ENCODE results near the gene SLCO2B1. TPM values are rescaled to one million over a fixed set of nuclear protein-coding genes. Genes with fewer than 3 reads are reported as not detected.

SLCO2B1 gene
- total RNA-seq, 1 donor from 2014 or later, result not detected

- Mint-ChIP-seq H3K27ac (ENCODE audit: unreplicated experiment) (no peak overlapping the region), H3K4me1 (no peaks in the 10 kb centered on the region), H3K4me3 (no peak overlapping the region), H3K9me3 (no peaks in the 10 kb centered on the region), H3K36me3 (ENCODE audit: low read depth) (no peaks in the 10 kb centered on the region), H3K27me3 (ENCODE audit: low read depth) (peaks cover 21% of the 10 kb centered on the region)
- TF ChIP-seq CTCF (conservative IDR thresholded peaks at IDR 0.05), result no peak
- DNase-seq (ENCODE audit: low read depth, low spot score), result no peak
Observed at GRCh38 chr11:75229466-75229865, 78.6 kb downstream of the SLCO2B1 start.

- Mint-ChIP-seq H3K4me3 (no peak overlapping the region), H3K36me3 (ENCODE audit: low read depth) (no peaks in the 10 kb centered on the region), H3K27ac (ENCODE audit: unreplicated experiment) (no peak overlapping the region), H3K27me3 (ENCODE audit: low read depth) (peaks cover 21% of the 10 kb centered on the region), H3K9me3 (no peaks in the 10 kb centered on the region), H3K4me1 (no peaks in the 10 kb centered on the region)
- DNase-seq (ENCODE audit: low read depth, low spot score), result no peak
- no peak for TF ChIP-seq CTCF (conservative IDR thresholded peaks at IDR 0.05)
Observed at GRCh38 chr11:75230621-75231020, 79.7 kb downstream of the SLCO2B1 start.

GRCh38 chr11:75233754-75234172 is 82.9 kb downstream of the SLCO2B1 start:
- H3K36me3 Mint-ChIP-seq (ENCODE audit: low read depth), result no peaks in the 10 kb centered on the region
- peak; percentile 68 for DNase-seq (ENCODE audit: low read depth, low spot score)
- no peaks in the 10 kb centered on the region for H3K4me1 Mint-ChIP-seq
- no peak overlapping the region for H3K4me3 Mint-ChIP-seq
- H3K27ac Mint-ChIP-seq (ENCODE audit: unreplicated experiment), result no peak overlapping the region
- H3K9me3 Mint-ChIP-seq, result no peaks in the 10 kb centered on the region
- peaks cover 39% of the 10 kb centered on the region for H3K27me3 Mint-ChIP-seq (ENCODE audit: low read depth)
- no peak for TF ChIP-seq CTCF (conservative IDR thresholded peaks at IDR 0.05)

GRCh38 chr11:75236062-75236461 is 85.2 kb downstream of the SLCO2B1 start:
- H3K27ac Mint-ChIP-seq (ENCODE audit: unreplicated experiment), result no peak overlapping the region
- TF ChIP-seq CTCF (conservative IDR thresholded peaks at IDR 0.05), result no peak
- no peaks in the 10 kb centered on the region for H3K9me3 Mint-ChIP-seq
- DNase-seq (ENCODE audit: low read depth, low spot score), result no peak
- H3K4me3 Mint-ChIP-seq, result no peak overlapping the region
- peaks cover 52% of the 10 kb centered on the region for H3K27me3 Mint-ChIP-seq (ENCODE audit: low read depth)
- no peaks in the 10 kb centered on the region for H3K4me1 Mint-ChIP-seq
- no peaks in the 10 kb centered on the region for H3K36me3 Mint-ChIP-seq (ENCODE audit: low read depth)

GRCh38 chr11:75237050-75237449 is 86.1 kb downstream of the SLCO2B1 start:
- no peak for DNase-seq (ENCODE audit: low read depth, low spot score)
- no peak for TF ChIP-seq CTCF (conservative IDR thresholded peaks at IDR 0.05)
- Mint-ChIP-seq H3K4me1 (no peaks in the 10 kb centered on the region), H3K4me3 (no peak overlapping the region), H3K27ac (ENCODE audit: unreplicated experiment) (no peak overlapping the region), H3K36me3 (ENCODE audit: low read depth) (no peaks in the 10 kb centered on the region), H3K27me3 (ENCODE audit: low read depth) (peaks cover 51% of the 10 kb centered on the region), H3K9me3 (no peaks in the 10 kb centered on the region)
